PC-3 (cell line): ENCODE data around the gene P2RY4.

Experiments used
- EZH2 ChIP-seq: fragments of 300-600 bp; sonication (generic); IDR thresholded peaks from one replicate; pipeline ENCODE4 v1.6.1; 2017; ENCODE audit warnings: antibody characterized with exemption, mild to moderate bottlenecking, low read length; ENCODE audit not compliant: unreplicated experiment
- EZH2phosphoT487 ChIP-seq: fragments of 300-600 bp; sonication (generic); IDR thresholded peaks from 2 replicates; pipeline ENCODE4 v1.6.1; 2018; ENCODE audit warnings: mild to moderate bottlenecking, antibody characterized with exemption, low read length, borderline replicate concordance
- TF ChIP-seq, protein P1 (sequence below): fragments of 300-600 bp; sonication (generic); conservative IDR thresholded peaks from 2 replicates; pipeline ENCODE4 v1.5.1; 2017; ENCODE audit warnings: antibody characterized with exemption, low read depth, mild to moderate bottlenecking, low read length

DNA sequence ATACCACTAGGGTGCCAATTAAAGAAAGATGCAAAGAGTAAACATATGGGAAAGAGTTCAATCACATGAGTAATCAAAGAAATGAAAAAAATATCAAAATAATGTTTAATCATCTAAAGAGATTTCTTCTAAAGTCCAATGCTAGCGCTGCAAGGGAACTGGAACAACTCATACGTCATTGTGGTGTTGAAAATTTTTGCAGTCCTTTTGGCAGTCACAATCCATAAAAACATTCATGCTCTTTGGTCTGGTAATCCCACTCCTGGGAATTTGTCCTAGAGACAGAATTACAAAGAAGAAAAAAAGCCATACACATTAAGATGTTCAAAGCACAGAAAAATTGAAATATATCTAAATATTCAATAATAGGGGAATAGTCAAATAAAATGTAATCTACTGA is 4.6 kb downstream of the P2RY4 start:
- TF ChIP-seq EZH2 (no peak), EZH2phosphoT487 (no peak)
- TF ChIP-seq, protein P1, sequence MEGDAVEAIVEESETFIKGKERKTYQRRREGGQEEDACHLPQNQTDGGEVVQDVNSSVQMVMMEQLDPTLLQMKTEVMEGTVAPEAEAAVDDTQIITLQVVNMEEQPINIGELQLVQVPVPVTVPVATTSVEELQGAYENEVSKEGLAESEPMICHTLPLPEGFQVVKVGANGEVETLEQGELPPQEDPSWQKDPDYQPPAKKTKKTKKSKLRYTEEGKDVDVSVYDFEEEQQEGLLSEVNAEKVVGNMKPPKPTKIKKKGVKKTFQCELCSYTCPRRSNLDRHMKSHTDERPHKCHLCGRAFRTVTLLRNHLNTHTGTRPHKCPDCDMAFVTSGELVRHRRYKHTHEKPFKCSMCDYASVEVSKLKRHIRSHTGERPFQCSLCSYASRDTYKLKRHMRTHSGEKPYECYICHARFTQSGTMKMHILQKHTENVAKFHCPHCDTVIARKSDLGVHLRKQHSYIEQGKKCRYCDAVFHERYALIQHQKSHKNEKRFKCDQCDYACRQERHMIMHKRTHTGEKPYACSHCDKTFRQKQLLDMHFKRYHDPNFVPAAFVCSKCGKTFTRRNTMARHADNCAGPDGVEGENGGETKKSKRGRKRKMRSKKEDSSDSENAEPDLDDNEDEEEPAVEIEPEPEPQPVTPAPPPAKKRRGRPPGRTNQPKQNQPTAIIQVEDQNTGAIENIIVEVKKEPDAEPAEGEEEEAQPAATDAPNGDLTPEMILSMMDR, result no peak
